Liver (tissue), 9 donors: ENCODE results near the gene CFAP45. TPM values are rescaled to one million over a fixed set of nuclear protein-coding genes. Genes with fewer than 3 reads are reported as not detected.

Experiments used
- DNase-seq: peaks from one replicate; pipeline ENCODE4 v3.0.0-alpha.2; 2017; ENCODE audit warnings: low spot score
- H3K27ac ChIP-seq, 2 donors: one replicate each; pipeline ENCODE4 v1.7.0; 2013; ENCODE audit warnings: inconsistent platforms in 2 of 2, low read length in 2 of 2, control low read depth in 1 of 2, low read depth in 1 of 2, mild to moderate bottlenecking in 1 of 2
- H3K27me3 ChIP-seq, 4 donors: one replicate each; pipeline versions ENCODE4 v1.6.1 to v1.7.0; 2013; ENCODE audit warnings: low read length in 3 of 4, inconsistent platforms in 1 of 4, mild to moderate bottlenecking in 1 of 4, moderate library complexity in 1 of 4; ENCODE audit not compliant: control insufficient read depth in 4 of 4, insufficient read depth in 4 of 4
- H3K36me3 ChIP-seq, 4 donors: one replicate each; pipeline versions ENCODE4 v1.6.1 to v1.7.0; 2013; ENCODE audit warnings: low read length in 3 of 4, mild to moderate bottlenecking in 3 of 4, low read depth in 1 of 4, moderate library complexity in 1 of 4; ENCODE audit not compliant: control insufficient read depth in 4 of 4, insufficient read depth in 3 of 4
- H3K4me1 ChIP-seq, 4 donors: one replicate each; pipeline versions ENCODE4 v1.6.1 to v1.7.0; 2013; ENCODE audit warnings: low read length in 3 of 4, mild to moderate bottlenecking in 3 of 4, moderate library complexity in 1 of 4; ENCODE audit not compliant: control insufficient read depth in 4 of 4, insufficient read depth in 4 of 4
- H3K4me3 ChIP-seq, 3 donors: one replicate each; pipeline versions ENCODE4 v1.6.1 to v1.7.0; 2013; ENCODE audit warnings: low read length in 3 of 3, control low read depth in 1 of 3, low read depth in 1 of 3, mild to moderate bottlenecking in 1 of 3
- H3K9ac ChIP-seq, 2 donors: one replicate each; pipeline ENCODE4 v1.7.0; 2013; ENCODE audit warnings: low read length in 2 of 2, mild to moderate bottlenecking in 2 of 2, moderate library complexity in 2 of 2, control low read depth in 1 of 2, low read depth in 1 of 2
- H3K9me3 ChIP-seq, 4 donors: one replicate each; pipeline versions ENCODE4 v1.6.1 to v1.7.0; 2013; ENCODE audit warnings: low read length in 3 of 4; ENCODE audit not compliant: control insufficient read depth in 4 of 4
- EGR1 ChIP-seq, 2 donors: IDR thresholded peaks; 2 replicates each; pipeline ENCODE4 v1.6.1; 2016 to 2018; ENCODE audit warnings: antibody characterized with exemption in 2 of 2, low read depth in 2 of 2
- FOXA1 ChIP-seq: IDR thresholded peaks from 2 replicates; pipeline ENCODE4 v1.6.1; 2016; ENCODE audit warnings: antibody characterized with exemption
- FOXA2 ChIP-seq: IDR thresholded peaks from 2 replicates; pipeline ENCODE4 v1.6.1; 2016; ENCODE audit warnings: antibody characterized with exemption
- GABPA ChIP-seq, 2 donors: IDR thresholded peaks in 1 of 2; conservative IDR thresholded peaks in 1 of 2; 2 replicates each; pipeline ENCODE4 v1.6.1; 2016; ENCODE audit warnings: antibody characterized with exemption in 2 of 2, mild to moderate bottlenecking in 1 of 2, moderate library complexity in 1 of 2
- HNF4A ChIP-seq, 2 donors: conservative IDR thresholded peaks; 2 replicates each; pipeline ENCODE4 v1.6.1; 2016; ENCODE audit warnings: antibody characterized with exemption in 2 of 2, mild to moderate bottlenecking in 2 of 2
- HNF4G ChIP-seq: IDR thresholded peaks from 2 replicates; pipeline ENCODE4 v1.6.1; 2016; ENCODE audit warnings: antibody characterized with exemption
- JUND ChIP-seq, 2 donors: IDR thresholded peaks; 2 replicates each; pipeline ENCODE4 v1.6.1; 2016; ENCODE audit warnings: antibody characterized with exemption in 2 of 2
- NR2F2 ChIP-seq: IDR thresholded peaks from 2 replicates; pipeline ENCODE4 v1.6.1; 2016; ENCODE audit warnings: antibody characterized with exemption
- RAD21 ChIP-seq, 2 donors: IDR thresholded peaks; 2 replicates each; pipeline ENCODE4 v1.6.1; 2016; ENCODE audit warnings: antibody characterized with exemption in 2 of 2, mild to moderate bottlenecking in 2 of 2
- RXRA ChIP-seq, 2 donors: IDR thresholded peaks; 2 replicates each; pipeline ENCODE4 v1.6.1; 2017 to 2018; ENCODE audit warnings: antibody characterized with exemption in 2 of 2, mild to moderate bottlenecking in 1 of 2
- SP1 ChIP-seq: IDR thresholded peaks from 2 replicates; pipeline ENCODE4 v1.6.1; 2018; ENCODE audit warnings: antibody characterized with exemption, mild to moderate bottlenecking
- TAF1 ChIP-seq: conservative IDR thresholded peaks from 2 replicates; pipeline ENCODE4 v1.6.1; 2016; ENCODE audit warnings: antibody characterized with exemption, mild to moderate bottlenecking
- YY1 ChIP-seq: IDR thresholded peaks from 2 replicates; pipeline ENCODE4 v1.6.1; 2016; ENCODE audit warnings: antibody characterized with exemption, mild to moderate bottlenecking
- WGBS: extraction: QIAGEN DNeasy Blood & Tissue Kit; methylation state at CpG from one replicate; pipeline ENCODE4 v1.1.7; 2013; 5-methylcytosine and 5-hydroxymethylcytosine counted together
- polyA plus RNA-seq, 2 donors: library from polyadenylated mRNA; stranded (reverse) in 1 of 2; unstranded in 1 of 2; fragments of 200-250 nt in 1 of 2; fragments of >200 nt in 1 of 2; fragmentation: Nextera tagmentation in 1 of 2; extraction: Ambion mirVana in 1 of 2; gene quantifications; one replicate each; pipeline versions ENCODE4 v1.2.1 to v1.2.3, GENCODE V29; 2013 to 2015
- total RNA-seq, 2 donors: library from RNA; depleted of rRNA; stranded (reverse); fragments of >200 nt; gene quantifications; one replicate each; pipeline ENCODE4 v1.2.3, GENCODE V29; 2014
- TF ChIP-seq, protein P1 (sequence below): fragments of 150-350 bp; IDR thresholded peaks from 2 replicates; pipeline ENCODE4 v1.5.1; 2017; ENCODE audit warnings: improper control_type of control experiment, low read depth, low read length; ENCODE audit not compliant: missing input control
- TF ChIP-seq, protein P2 (sequence below): IDR thresholded peaks from 2 replicates; pipeline ENCODE4 v1.6.1; 2016; ENCODE audit warnings: antibody characterized with exemption
- TF ChIP-seq, protein P3 (sequence below): IDR thresholded peaks from 2 replicates; pipeline ENCODE4 v1.6.1; 2016; ENCODE audit warnings: antibody characterized with exemption, mild to moderate bottlenecking
- TF ChIP-seq, protein P4 (sequence below): IDR thresholded peaks from 2 replicates; pipeline ENCODE4 v1.6.1; 2016; ENCODE audit warnings: antibody characterized with exemption
- TF ChIP-seq, protein P5 (sequence below): IDR thresholded peaks from 2 replicates; pipeline ENCODE4 v1.6.1; 2016; ENCODE audit warnings: antibody characterized with exemption
- donor health status: healthy.
- donor health status: healthy.
- donor health status: healthy.
- donor health status: healthy.
- donor health status: healthy.

The CFAP45 gene
- total and polyA plus RNA-seq, 4 donors = 0.03 to 0.24 TPM; not detected in 2

DNA sequence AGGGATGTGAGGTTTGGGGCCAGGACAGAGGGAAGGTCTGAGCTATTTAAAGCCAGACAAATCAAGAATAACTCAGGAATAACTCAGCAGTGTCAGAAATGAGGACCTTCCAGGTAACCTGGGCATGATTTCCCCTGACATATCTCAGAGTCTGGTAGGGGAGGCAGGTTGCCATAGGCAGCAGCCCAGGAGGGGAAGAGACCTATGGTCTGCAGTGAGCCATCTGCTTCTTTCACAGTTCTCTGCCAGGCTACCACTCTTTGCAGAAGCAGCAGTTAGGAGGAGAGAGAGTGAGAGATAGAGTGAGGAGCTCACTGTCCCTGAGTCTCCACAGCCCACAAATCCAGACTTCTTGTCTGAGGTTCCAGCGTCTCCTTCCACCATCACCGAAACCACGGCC lies 31.2 kb downstream of the CFAP45 start:
- H3K27ac ChIP-seq = no peak overlapping the region
- TF ChIP-seq, protein P1, sequence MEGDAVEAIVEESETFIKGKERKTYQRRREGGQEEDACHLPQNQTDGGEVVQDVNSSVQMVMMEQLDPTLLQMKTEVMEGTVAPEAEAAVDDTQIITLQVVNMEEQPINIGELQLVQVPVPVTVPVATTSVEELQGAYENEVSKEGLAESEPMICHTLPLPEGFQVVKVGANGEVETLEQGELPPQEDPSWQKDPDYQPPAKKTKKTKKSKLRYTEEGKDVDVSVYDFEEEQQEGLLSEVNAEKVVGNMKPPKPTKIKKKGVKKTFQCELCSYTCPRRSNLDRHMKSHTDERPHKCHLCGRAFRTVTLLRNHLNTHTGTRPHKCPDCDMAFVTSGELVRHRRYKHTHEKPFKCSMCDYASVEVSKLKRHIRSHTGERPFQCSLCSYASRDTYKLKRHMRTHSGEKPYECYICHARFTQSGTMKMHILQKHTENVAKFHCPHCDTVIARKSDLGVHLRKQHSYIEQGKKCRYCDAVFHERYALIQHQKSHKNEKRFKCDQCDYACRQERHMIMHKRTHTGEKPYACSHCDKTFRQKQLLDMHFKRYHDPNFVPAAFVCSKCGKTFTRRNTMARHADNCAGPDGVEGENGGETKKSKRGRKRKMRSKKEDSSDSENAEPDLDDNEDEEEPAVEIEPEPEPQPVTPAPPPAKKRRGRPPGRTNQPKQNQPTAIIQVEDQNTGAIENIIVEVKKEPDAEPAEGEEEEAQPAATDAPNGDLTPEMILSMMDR = no peak
- TF ChIP-seq, protein P2, sequence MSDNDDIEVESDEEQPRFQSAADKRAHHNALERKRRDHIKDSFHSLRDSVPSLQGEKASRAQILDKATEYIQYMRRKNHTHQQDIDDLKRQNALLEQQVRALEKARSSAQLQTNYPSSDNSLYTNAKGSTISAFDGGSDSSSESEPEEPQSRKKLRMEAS = no peak
- 66% methylated on average over 3 of the region's 3 CpGs for WGBS

DNA sequence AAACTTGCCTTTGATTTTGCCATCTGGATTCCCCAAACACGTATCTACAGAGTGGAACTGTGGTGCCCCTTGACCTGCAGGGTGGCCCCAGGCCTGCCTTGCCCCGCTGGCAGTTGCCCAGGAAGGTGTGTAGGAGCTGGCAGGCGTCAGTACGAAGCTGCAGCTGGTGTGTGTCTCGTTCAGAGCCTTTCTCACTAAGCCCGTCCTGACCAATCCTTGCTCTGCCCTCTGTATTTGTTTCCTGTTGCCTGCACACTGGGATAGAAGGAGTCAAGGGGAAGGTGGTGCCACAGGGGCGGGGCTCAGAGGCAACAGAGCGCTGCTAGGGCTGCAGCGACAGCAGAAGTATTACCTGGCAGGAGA lies 32.3 kb downstream of the CFAP45 start:
- TF ChIP-seq SP1 (peak; percentile 12), GABPA (IDR thresholded peaks at IDR 0.05 in 1 of 2, conservative IDR thresholded peaks at IDR 0.05 in 1 of 2) (no peak), FOXA1 (no peak), YY1 (no peak), HNF4A (conservative IDR thresholded peaks at IDR 0.05) (peak; percentile 14 to 44), NR2F2 (no peak), RAD21 (IDR thresholded peaks at IDR 0.05) (no peak), FOXA2 (no peak), EGR1 (IDR thresholded peaks at IDR 0.05; ENCODE audit: low read depth in 2 of 2) (no peak), RXRA (IDR thresholded peaks at IDR 0.05) (peak in 1 of 2 donors; percentile 28), HNF4G (no peak), JUND (IDR thresholded peaks at IDR 0.05) (no peak), TAF1 (no peak)
- TF ChIP-seq, protein P3, sequence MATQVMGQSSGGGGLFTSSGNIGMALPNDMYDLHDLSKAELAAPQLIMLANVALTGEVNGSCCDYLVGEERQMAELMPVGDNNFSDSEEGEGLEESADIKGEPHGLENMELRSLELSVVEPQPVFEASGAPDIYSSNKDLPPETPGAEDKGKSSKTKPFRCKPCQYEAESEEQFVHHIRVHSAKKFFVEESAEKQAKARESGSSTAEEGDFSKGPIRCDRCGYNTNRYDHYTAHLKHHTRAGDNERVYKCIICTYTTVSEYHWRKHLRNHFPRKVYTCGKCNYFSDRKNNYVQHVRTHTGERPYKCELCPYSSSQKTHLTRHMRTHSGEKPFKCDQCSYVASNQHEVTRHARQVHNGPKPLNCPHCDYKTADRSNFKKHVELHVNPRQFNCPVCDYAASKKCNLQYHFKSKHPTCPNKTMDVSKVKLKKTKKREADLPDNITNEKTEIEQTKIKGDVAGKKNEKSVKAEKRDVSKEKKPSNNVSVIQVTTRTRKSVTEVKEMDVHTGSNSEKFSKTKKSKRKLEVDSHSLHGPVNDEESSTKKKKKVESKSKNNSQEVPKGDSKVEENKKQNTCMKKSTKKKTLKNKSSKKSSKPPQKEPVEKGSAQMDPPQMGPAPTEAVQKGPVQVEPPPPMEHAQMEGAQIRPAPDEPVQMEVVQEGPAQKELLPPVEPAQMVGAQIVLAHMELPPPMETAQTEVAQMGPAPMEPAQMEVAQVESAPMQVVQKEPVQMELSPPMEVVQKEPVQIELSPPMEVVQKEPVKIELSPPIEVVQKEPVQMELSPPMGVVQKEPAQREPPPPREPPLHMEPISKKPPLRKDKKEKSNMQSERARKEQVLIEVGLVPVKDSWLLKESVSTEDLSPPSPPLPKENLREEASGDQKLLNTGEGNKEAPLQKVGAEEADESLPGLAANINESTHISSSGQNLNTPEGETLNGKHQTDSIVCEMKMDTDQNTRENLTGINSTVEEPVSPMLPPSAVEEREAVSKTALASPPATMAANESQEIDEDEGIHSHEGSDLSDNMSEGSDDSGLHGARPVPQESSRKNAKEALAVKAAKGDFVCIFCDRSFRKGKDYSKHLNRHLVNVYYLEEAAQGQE = no peak
- TF ChIP-seq, protein P2 = no peak
- TF ChIP-seq, protein P4, sequence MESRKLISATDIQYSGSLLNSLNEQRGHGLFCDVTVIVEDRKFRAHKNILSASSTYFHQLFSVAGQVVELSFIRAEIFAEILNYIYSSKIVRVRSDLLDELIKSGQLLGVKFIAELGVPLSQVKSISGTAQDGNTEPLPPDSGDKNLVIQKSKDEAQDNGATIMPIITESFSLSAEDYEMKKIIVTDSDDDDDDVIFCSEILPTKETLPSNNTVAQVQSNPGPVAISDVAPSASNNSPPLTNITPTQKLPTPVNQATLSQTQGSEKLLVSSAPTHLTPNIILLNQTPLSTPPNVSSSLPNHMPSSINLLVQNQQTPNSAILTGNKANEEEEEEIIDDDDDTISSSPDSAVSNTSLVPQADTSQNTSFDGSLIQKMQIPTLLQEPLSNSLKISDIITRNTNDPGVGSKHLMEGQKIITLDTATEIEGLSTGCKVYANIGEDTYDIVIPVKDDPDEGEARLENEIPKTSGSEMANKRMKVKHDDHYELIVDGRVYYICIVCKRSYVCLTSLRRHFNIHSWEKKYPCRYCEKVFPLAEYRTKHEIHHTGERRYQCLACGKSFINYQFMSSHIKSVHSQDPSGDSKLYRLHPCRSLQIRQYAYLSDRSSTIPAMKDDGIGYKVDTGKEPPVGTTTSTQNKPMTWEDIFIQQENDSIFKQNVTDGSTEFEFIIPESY = no peak
- TF ChIP-seq, protein P1 = no peak
- TF ChIP-seq, protein P5, sequence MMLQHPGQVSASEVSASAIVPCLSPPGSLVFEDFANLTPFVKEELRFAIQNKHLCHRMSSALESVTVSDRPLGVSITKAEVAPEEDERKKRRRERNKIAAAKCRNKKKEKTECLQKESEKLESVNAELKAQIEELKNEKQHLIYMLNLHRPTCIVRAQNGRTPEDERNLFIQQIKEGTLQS = no peak
- no peaks in the 10 kb centered on the region for H3K27me3 ChIP-seq
- H3K27ac ChIP-seq = peak overlapping the region in 1 of 2 donors; percentile 43
- peaks cover 6 to 11% (median 10%) of the 10 kb centered on the region in 4 donors for H3K4me1 ChIP-seq
- H3K9ac ChIP-seq = no peak overlapping the region
- no peaks in the 10 kb centered on the region for H3K36me3 ChIP-seq
- H3K9me3 ChIP-seq = no peaks in the 10 kb centered on the region
- no peak for DNase-seq
- no peak overlapping the region for H3K4me3 ChIP-seq
- 12% methylated on average over 9 of the region's 9 CpGs for WGBS

More for the DNA sequence above, 31.2 kb downstream of the CFAP45 start:
- Histone ChIP-seq H3K4me3 (no peak overlapping the region), H3K27me3 (no peaks in the 10 kb centered on the region), H3K9me3 (no peaks in the 10 kb centered on the region), H3K4me1 (peaks cover 6 to 11% (median 10%) of the 10 kb centered on the region in 4 donors), H3K9ac (no peak overlapping the region), H3K36me3 (no peaks in the 10 kb centered on the region)
- no peak for DNase-seq
